Bronchial epithelial cell (primary cell): ENCODE measurements around the gene NRF1. TPM values are rescaled to one million over a fixed set of nuclear protein-coding genes. Genes with fewer than 3 reads are reported as not detected.

Experiments used
- DNase-seq: peaks from one replicate; pipeline ENCODE4 v3.0.0-alpha.2; 2010; ENCODE audit warnings: low read depth
- FAIRE-seq: peaks from 2 replicates; lab custom pipeline; 2011; peaks lifted over from hg19 to GRCh38; lab: Jason Lieb, UNC
- H3K27me3 ChIP-seq: 2 replicates; pipeline ENCODE4 v1.5.1; 2011; ENCODE audit warnings: low read length; ENCODE audit not compliant: control insufficient read depth, insufficient read depth
- H3K36me3 ChIP-seq: 2 replicates; pipeline ENCODE4 v1.5.1; 2011; ENCODE audit warnings: low read length; ENCODE audit not compliant: control insufficient read depth, insufficient read depth
- H3K4me3 ChIP-seq: 2 replicates; pipeline ENCODE4 v1.5.1; 2011; ENCODE audit warnings: mild to moderate bottlenecking, low read depth, low read length, control low read depth
- total RNA-seq: library from RNA; depleted of rRNA; stranded (reverse); fragments of >200 nt; gene quantifications from 2 replicates; pipeline ENCODE4 v1.2.1, GENCODE V29; 2014
- TF ChIP-seq, protein P1 (sequence below): IDR thresholded peaks from 2 replicates; pipeline ENCODE4 v1.5.1; 2011; ENCODE audit warnings: mild to moderate bottlenecking, moderate library complexity, low read length, control low read depth, inconsistent platforms; ENCODE audit not compliant: insufficient read depth, severe bottlenecking

NRF1 gene
- total RNA-seq, 1 donor from 2014 or later: 12.1 TPM

DNA sequence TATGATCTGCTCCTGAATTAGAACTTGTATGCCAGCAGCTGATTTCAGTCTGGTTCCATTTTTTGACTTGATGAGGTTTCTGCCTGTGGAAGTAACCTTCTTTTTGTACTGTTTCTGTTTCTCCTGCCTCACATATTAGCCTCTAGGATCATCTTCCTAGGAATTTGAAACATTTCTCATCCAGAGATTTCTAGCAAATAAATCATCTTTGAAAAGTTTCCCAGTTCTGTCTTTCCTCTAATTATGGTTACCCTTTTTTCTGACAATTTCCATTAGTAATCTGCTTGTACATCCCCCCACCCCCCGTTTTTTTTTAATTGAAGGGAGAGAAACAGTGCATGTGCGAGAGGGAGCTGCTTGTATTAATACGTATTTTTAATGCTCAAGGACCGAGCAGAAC, 92.2 kb downstream of the NRF1 start:
- no peak for FAIRE-seq
- H3K36me3 ChIP-seq: no peaks in the 10 kb centered on the region
- H3K27me3 ChIP-seq: no peaks in the 10 kb centered on the region
- no peak overlapping the region for H3K4me3 ChIP-seq
- TF ChIP-seq, protein P1, sequence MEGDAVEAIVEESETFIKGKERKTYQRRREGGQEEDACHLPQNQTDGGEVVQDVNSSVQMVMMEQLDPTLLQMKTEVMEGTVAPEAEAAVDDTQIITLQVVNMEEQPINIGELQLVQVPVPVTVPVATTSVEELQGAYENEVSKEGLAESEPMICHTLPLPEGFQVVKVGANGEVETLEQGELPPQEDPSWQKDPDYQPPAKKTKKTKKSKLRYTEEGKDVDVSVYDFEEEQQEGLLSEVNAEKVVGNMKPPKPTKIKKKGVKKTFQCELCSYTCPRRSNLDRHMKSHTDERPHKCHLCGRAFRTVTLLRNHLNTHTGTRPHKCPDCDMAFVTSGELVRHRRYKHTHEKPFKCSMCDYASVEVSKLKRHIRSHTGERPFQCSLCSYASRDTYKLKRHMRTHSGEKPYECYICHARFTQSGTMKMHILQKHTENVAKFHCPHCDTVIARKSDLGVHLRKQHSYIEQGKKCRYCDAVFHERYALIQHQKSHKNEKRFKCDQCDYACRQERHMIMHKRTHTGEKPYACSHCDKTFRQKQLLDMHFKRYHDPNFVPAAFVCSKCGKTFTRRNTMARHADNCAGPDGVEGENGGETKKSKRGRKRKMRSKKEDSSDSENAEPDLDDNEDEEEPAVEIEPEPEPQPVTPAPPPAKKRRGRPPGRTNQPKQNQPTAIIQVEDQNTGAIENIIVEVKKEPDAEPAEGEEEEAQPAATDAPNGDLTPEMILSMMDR: no peak
- no peak for DNase-seq

DNA sequence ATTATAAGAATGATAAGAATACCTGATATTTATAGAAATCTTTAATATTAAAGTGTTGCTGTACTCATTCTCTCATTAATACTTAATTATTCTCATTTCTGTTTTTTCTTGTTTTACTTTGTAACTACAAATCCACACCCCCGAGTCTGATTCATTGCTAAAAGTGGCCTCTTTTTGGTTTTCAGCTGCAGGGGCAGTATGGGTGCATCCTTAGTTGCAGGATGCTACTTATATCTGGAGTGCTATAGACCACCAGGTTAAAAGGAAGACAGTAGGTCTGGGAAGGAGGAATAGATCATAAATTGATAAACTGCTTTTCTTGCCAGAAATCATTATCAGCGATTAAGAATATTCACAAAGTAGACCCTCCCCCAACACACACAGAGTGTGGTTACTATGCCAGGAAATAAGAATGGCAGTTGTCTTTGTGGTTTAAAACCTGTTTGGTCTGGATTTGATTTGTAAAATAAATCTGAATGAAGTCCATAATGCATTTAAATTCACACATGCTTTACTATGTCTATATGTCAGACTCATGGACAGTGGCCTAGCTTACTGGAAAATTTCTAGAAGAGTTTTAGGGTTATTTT, 96.5 kb downstream of the NRF1 start:
- H3K27me3 ChIP-seq: no peaks in the 10 kb centered on the region
- H3K36me3 ChIP-seq: peaks cover 9% of the 10 kb centered on the region
- DNase-seq (no peak), FAIRE-seq (no peak)
- H3K4me3 ChIP-seq: no peak overlapping the region
- TF ChIP-seq, protein P1: no peak

DNA sequence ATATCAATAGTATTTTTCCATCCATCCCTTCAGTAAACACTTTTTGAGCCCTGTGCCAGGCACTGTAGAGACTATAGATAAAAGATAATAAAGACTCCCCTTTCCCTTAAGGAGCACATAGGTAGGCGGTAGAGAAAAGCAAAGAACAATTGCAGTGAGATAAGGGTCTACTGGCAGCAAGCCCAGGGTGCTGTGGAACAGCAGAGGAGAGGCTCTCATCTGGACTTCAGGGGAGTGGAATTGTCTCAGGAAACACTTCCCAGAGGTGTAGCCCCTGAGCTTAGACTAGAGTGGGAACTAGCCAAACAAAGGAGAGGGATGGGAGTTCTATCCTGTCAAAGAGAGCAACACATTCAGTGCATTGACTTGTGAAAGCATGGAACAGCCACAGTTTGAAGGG, 102.0 kb downstream of the NRF1 start:
- Histone ChIP-seq H3K36me3 (peaks cover 16% of the 10 kb centered on the region), H3K27me3 (no peaks in the 10 kb centered on the region), H3K4me3 (no peak overlapping the region)
- DNase-seq (no peak), FAIRE-seq (no peak)
- TF ChIP-seq, protein P1: no peak

DNA sequence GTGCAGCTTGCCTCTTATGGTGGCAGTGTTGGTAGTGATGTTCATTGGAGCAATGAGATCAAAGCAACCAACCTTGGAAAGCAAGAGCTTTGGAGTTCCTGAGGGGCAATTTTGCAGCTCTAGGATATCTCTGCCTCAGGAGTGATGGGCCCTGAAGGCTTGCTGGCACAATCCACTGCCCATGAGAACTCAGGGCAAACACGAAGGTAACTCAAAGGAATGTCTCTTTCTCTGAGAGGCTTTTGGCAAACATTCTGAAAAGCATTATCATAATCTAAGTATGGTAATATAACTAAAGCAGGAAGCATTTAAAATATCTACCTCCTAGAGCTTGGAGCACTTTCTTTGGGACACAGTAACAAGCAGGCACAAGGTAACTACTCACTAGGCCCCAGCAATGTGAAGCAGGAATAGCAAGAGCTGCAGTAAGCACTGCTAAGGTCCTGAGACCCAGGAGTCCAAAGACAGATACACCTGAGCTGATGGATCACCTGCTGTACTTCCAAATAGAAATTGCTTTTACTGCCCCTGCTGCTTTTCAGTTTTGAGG, 103.1 kb downstream of the NRF1 start:
- Histone ChIP-seq H3K4me3 (no peak overlapping the region), H3K27me3 (no peaks in the 10 kb centered on the region), H3K36me3 (peaks cover 13% of the 10 kb centered on the region)
- FAIRE-seq (no peak), DNase-seq (no peak)
- TF ChIP-seq, protein P1: no peak

DNA sequence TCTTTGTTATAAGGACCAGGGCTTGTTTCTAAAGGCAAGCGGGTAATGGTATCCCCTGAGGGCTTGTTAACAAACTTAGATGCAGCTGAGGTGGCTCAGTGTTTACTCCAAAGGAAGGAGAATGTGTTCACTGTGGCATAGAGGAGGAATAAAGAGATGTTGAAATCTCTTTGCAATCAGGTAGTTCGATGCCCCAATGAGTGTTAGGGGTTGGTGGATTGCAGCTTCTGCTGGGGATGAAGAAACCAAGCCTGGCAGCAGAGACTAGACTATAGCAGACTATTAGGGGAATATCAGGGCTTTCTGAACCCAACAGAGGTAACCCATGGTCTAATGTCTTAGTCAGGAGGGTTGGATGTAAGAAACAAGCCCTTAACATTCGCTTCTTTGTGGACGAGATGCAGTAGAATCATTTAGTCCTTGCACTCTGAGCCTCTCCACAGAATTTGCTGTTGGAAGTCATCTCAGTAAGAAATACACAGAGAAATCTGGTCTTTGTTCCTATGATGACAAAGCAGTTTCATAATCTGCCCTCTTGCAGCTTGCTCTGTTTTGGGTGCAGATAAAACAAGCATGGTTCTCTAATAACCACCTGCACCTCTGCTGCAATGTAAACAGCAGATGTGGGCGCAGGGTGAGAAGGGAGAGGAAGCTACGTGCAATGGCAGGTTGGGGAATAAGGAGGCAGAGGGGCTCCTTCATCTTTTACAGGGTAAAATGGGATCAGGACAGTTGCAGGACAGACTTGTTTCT, 108.6 kb downstream of the NRF1 start:
- FAIRE-seq: no peak
- TF ChIP-seq, protein P1: no peak
- DNase-seq: no peak
- no peaks in the 10 kb centered on the region for H3K27me3 ChIP-seq
- peaks cover 4% of the 10 kb centered on the region for H3K36me3 ChIP-seq
- no peak overlapping the region for H3K4me3 ChIP-seq
